C1 segment of cervical spinal cord (tissue), 14 donors: Measurements from ENCODE around the gene CHMP3.

Source experiments
- DNase-seq, 14 donors: peaks; one replicate each; lab custom pipeline; 2025; lab: John Stamatoyannopoulos, UW

CHMP3 gene

GRCh38 chr2:86470890-86471289 lies 92.4 kb downstream of the CHMP3 start:
- DNase-seq = no peak

- DNase-seq = no peak
Observed at GRCh38 chr2:86468162-86469033, 94.8 kb downstream of the CHMP3 start.

- no peak for DNase-seq
Observed at GRCh38 chr2:86466306-86466705, 96.9 kb downstream of the CHMP3 start.

GRCh38 chr2:86464652-86465051 lies 98.6 kb downstream of the CHMP3 start:
- DNase-seq = peak in 1 of 14 donors; percentile 3

GRCh38 chr2:86461042-86461743 lies 102.0 kb downstream of the CHMP3 start:
- DNase-seq = no peak

GRCh38 chr2:86455181-86455580 lies 108.1 kb downstream of the CHMP3 start:
- DNase-seq = no peak

GRCh38 chr2:86454238-86454637 lies 109.0 kb downstream of the CHMP3 start:
- DNase-seq = no peak

- peak in 1 of 14 donors; percentile 5 for DNase-seq
Observed at GRCh38 chr2:86453836-86454235, 109.4 kb downstream of the CHMP3 start.
